ENCODE results near the gene NFYC.

The NFYC gene

DNA sequence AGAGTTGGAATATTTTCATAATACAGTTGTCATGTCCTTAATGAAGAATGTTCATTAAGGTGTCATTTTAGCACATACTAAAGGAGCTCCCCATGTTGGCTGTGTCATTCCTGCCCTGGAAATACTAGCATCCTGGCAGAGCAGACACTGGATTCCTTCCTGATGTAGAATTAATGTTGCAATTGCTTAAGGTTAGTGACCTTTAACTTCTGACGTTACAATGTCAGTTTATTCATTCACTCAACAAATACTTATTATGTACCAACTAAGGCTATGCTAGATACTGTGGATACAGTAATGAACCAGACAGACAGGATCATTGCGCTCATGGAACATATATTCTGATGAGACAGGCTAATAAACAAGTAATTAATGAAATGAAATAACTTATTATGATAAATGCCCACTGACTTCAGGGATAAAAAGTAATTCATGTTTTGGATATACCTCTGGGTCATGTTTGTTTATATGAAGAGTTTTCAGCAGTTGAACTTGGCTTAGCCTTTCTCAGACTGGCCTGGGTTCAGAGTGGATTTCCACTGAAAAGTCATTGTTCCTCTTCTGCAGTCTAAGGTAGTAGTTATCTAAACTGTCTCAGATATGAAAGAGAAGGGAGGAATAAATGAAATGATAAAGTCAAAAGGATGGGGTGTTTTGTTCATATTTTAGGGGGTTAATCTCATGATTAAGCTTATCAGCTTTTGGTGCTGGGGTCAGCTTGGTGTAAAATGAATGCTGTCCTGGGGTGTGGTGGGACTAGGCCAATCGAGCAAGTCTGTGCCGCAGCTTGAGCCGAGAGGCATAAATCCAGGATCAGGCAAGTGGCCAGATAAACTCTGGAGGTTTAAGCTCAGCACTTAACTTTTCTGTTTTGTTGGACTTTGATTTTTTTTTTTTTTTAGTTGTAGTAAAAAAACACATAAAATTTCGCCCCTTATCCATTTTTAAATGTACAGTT lies 48.8 kb downstream of the NFYC start:
- no peak for DNase-seq

DNA sequence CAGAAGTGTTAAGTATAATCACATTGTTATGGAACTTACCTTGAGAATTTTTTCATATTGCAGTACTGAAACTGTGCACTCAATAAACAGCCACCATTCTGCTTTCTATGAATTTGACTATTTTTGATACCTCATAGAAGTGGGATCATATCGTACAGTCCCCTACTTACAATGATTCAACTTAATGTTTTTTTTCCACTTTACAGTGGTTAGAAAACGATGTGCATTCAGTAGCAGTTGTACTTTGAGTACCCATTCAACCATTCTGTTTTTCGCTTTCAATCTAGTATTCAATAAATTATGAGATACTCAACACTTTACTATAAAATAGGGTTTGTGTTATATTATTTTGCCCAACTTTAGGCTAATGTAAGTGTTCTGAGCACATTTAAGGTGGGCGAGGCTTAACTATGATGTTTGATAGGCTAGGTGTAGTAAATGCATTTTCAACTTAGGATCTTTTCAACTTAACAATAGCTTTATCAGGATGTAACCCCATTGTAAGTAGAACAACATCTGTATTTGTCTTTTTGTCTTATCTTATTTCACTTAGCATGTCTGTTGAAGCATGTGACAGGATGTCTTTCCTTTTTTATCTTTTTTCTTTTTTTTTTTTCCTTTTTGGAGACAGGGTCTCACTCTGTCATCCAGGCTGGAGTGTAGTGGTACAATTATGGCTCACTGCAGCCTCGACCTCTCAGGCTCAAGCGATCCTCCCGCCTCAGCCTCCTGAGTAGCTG lies 49.7 kb downstream of the NFYC start:
- DNase-seq: no peak

DNA sequence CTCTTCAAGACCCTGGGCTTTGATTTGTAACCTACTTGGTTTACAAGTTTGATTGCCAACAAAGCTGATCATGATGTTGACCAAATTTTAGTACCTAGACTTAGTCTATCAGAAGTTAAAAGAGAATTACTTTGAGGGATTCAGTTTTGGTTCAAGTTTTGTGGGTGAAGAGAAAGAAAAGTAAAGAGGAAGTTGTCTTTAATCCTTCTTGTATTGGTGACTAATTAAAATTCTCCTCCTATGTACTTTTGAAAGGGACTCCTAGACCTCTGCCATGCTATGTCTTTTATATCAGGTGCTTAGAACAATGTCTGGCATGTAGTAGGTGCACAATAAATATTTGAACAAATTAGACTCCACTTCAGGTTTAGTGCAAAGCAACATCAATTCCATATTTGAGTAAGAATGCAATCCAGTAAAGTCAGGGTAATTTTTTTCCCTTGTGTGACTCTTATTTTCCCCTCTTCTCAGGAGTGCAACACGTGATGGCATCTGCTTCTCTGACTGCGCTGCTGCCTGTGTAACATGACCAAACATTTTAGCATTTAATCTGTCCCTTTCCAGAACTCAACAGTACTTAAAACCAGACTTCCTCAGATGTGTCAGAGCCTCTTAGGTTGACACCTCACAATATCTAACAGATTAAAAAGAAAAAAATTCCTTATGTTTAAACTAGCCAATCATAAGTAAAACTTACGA lies 51.0 kb downstream of the NFYC start:
- peak in 1 of 2 experiments; percentile 13 for DNase-seq

GRCh38 chr1:40743452-40743851 lies 51.9 kb downstream of the NFYC start:
- no peak for DNase-seq

DNA sequence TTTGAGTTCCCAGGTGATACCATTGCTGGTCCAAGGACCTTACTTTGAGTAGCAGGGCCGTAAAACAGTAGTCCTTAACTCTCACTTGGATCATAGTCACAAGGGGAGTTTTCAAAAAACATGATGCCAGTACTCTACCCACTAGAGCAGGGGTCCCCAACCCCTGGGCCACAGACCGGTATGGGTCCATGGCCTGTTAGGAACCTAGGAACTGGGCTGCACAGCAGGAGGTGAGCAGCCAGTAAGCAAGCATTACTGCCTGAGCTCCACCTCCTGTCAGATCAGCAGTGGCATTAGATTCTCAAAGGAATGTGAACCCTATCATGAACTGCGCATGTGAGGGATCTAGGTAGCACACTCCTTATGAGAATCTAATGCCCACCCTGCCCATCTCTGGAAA lies 52.4 kb downstream of the NFYC start:
- no peak for DNase-seq

GRCh38 chr1:40745176-40745575 lies 53.7 kb downstream of the NFYC start:
- no peak for DNase-seq

GRCh38 chr1:40746344-40747090 lies 55.0 kb downstream of the NFYC start:
- DNase-seq: no peak

DNA sequence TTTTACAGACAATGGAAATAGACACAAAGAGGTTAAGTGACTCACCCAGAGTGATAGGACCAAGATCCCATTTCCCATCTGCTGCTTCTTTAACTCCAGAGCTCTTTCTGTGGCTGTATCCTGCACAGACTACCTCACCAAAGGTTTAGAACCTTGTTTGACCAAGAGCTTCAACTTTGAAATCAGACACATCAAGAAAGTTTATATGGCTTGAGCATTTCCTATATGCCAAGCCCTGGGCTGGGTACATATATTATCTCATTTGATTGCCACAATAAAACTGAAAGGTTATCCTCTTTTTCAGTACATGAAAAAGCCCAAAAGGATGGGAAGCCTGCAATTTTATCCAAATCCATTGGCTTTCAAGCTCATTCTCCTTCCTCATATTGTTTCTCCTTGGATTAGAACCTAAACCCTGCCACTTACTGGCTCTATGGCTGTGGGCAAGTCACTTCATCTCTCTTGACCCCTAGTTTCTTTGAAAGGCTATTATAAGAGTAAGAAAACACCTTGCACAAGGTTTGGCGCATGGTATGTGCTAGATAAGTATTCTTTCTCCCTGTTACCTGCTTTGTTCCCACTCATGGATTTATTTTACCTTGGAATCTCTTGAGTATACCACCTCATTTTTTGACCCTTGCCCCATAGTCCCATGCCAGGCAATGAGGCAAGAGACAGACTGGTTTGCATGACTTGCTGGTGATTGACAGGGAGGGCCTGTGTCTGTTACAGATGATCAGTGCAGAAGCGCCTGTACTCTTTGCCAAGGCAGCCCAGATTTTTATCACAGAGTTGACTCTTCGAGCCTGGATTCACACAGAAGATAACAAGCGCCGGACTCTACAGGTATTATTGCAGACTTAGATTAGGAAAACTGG lies 57.6 kb downstream of the NFYC start:
- no peak for DNase-seq

DNA sequence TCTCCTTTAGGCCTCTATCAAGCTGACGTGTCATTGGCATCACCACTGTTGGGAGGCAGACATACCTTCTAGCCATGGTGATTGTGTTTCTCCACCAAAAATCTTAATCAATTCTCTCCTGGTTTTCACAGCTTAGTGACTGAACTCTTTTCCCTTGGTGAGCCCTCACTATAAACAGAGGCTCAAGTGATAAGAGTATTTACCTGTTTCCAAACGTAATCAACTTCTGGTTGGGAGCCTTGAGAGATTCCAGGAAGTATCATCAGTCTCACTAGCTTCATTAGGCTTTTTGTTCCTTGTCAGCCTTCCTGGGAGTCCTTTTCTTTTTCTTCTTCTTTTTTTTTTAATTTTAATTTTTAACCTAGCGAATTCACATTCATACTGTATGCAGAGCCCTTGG lies 58.3 kb downstream of the NFYC start:
- no peak for DNase-seq

GRCh38 chr1:40750451-40750908 lies 59.0 kb downstream of the NFYC start:
- no peak for DNase-seq

DNA sequence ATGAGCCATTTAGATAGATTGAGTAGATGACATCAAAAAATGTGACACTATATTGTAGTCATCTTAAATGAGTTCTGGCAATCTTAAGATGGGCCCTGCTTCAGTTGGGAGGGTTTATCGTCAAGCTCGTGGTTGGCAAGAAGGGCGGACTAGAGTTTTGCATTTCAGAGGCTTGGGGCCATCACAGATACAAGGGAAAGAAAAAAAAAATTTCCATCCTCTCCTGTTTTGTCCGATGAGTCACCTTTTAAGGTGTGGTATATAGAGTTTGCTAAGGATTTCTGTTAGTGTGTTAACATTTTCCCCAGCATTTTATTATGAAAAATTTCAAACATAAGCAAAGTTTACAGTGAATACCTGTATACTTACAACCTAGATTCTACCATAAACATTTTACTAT lies 60.3 kb downstream of the NFYC start:
- DNase-seq: no peak

- no peak for DNase-seq
These were observed 61.8 kb downstream of the NFYC start for GRCh38 chr1:40753142-40753882.

- DNase-seq: no peak
These were observed 62.7 kb downstream of the NFYC start for GRCh38 chr1:40754201-40754600.

- DNase-seq: peak in 1 of 2 experiments; percentile 26
These were observed 63.6 kb downstream of the NFYC start for GRCh38 chr1:40755067-40755466.

GRCh38 chr1:40756523-40756922 lies 65.0 kb downstream of the NFYC start:
- DNase-seq: no peak

GRCh38 chr1:40757084-40757483 lies 65.6 kb downstream of the NFYC start:
- no peak for DNase-seq

GRCh38 chr1:40758004-40758403 lies 66.5 kb downstream of the NFYC start:
- DNase-seq: no peak

GRCh38 chr1:40758578-40759343 lies 67.3 kb downstream of the NFYC start:
- no peak for DNase-seq

GRCh38 chr1:40760984-40761383 lies 69.5 kb downstream of the NFYC start:
- no peak for DNase-seq

Measured in AML-193 (cell line).